H1 (cell line): ENCODE results near the gene ZBED1. TPM values are rescaled to one million over a fixed set of nuclear protein-coding genes. Genes with fewer than 3 reads are reported as not detected.
A peak's percentile ranks its signal among the peaks of the same experiment; 100 is the strongest.

Source experiments
- CTCF ChIA-PET: fragments of 300-600 bp; sonication (Branson Sonifier 250); formaldehyde crosslinking; loops from one replicate; lab custom pipeline; 2021; ENCODE audit not compliant: partially characterized antibody; lab: Charles Lee
- POLR2A ChIA-PET: fragments of 300-600 bp; sonication (Branson Sonifier 250); formaldehyde crosslinking; loops from one replicate; lab custom pipeline; 2021; ENCODE audit warnings: inconsistent platforms; ENCODE audit not compliant: partially characterized antibody; lab: Charles Lee
- DNase-seq, 2 experiments: peaks; one replicate each; pipeline versions ENCODE4 v3.0.0 to v3.0.0-alpha.2; 2010 to 2022; ENCODE audit warnings: low spot score in 2 of 2, low read depth in 1 of 2, mixed read lengths in 1 of 2
- FAIRE-seq: peaks from 2 replicates; lab custom pipeline; 2011; peaks lifted over from hg19 to GRCh38; lab: Jason Lieb, UNC
- H2AFZ ChIP-seq: 2 replicates; pipeline ENCODE4 v1.8.1; 2012; ENCODE audit warnings: low read length, inconsistent platforms
- H2AK5ac ChIP-seq: 2 replicates; pipeline ENCODE4 v1.6.1; 2013; ENCODE audit warnings: low read depth, low read length
- H2BK120ac ChIP-seq: replicated peaks from 2 replicates; pipeline ENCODE3; 2013; ENCODE audit warnings: low read depth, low read length, inconsistent platforms
- H2BK12ac ChIP-seq: 2 replicates; pipeline ENCODE4 v1.6.1; 2013; ENCODE audit warnings: low read depth, low read length
- H2BK15ac ChIP-seq: 2 replicates; pipeline ENCODE4 v1.6.1; 2013; ENCODE audit warnings: low read length
- H2BK20ac ChIP-seq: 2 replicates; pipeline ENCODE4 v1.6.1; 2013; ENCODE audit warnings: low read length
- H2BK5ac ChIP-seq: 2 replicates; pipeline ENCODE4 v1.6.1; 2013; ENCODE audit warnings: low read depth, low read length
- H3K14ac ChIP-seq: 2 replicates; pipeline ENCODE4 v1.6.1; 2013; ENCODE audit warnings: inconsistent platforms; ENCODE audit not compliant: insufficient read length
- H3K18ac ChIP-seq: 2 replicates; pipeline ENCODE4 v1.6.1; 2013; ENCODE audit warnings: low read length; ENCODE audit errors: extremely low read depth
- H3K23ac ChIP-seq: 2 replicates; pipeline ENCODE4 v1.6.1; 2013; ENCODE audit warnings: inconsistent platforms; ENCODE audit not compliant: insufficient read length
- H3K23me2 ChIP-seq: 2 replicates; pipeline ENCODE4 v1.6.1; 2013; ENCODE audit warnings: low read depth, low read length
- H3K27ac ChIP-seq: 2 replicates; pipeline ENCODE4 v1.6.1; 2011; ENCODE audit warnings: low read depth, low read length, inconsistent platforms
- H3K27me3 ChIP-seq, 4 experiments: replicated peaks in 1 of 4; 1 replicate in 1 of 4; 2 replicates in 3 of 4; pipeline versions ENCODE4 v1.6.1 to v1.8.1; 2011 to 2013; ENCODE audit warnings: low read length in 3 of 4, mild to moderate bottlenecking in 3 of 4, inconsistent platforms in 2 of 4, mixed read lengths in 2 of 4, moderate library complexity in 1 of 4; ENCODE audit not compliant: control insufficient read depth in 3 of 4, insufficient read depth in 3 of 4; ENCODE audit errors: extremely low read depth in 1 of 4
- H3K36me3 ChIP-seq, 4 experiments: 2 replicates each; pipeline versions ENCODE4 v1.6.1 to v1.8.1; 2011 to 2013; ENCODE audit warnings: mild to moderate bottlenecking in 4 of 4, low read length in 3 of 4, moderate library complexity in 2 of 4, control low read depth in 1 of 4, inconsistent platforms in 1 of 4; ENCODE audit not compliant: insufficient read depth in 4 of 4, control insufficient read depth in 2 of 4
- H3K4ac ChIP-seq: replicated peaks from 2 replicates; pipeline ENCODE3; 2013; ENCODE audit warnings: low read length, low read depth, mixed read lengths, inconsistent platforms; ENCODE audit not compliant: insufficient read length
- H3K4me1 ChIP-seq, 4 experiments: replicated peaks in 1 of 4; 1 replicate in 1 of 4; 2 replicates in 3 of 4; pipeline versions ENCODE4 v1.6.1 to v1.8.1; 2011 to 2013; ENCODE audit warnings: low read length in 3 of 4, inconsistent platforms in 2 of 4, mixed read lengths in 1 of 4; ENCODE audit not compliant: insufficient read depth in 4 of 4, control insufficient read depth in 3 of 4
- H3K4me2 ChIP-seq, 2 experiments: 2 replicates each; pipeline versions ENCODE4 v1.6.1 to v1.8.1; 2011 to 2013; ENCODE audit warnings: low read depth in 2 of 2, low read length in 2 of 2, control low read depth in 1 of 2, inconsistent platforms in 1 of 2, mild to moderate bottlenecking in 1 of 2; ENCODE audit not compliant: insufficient read depth in 1 of 2
- H3K4me3 ChIP-seq, 4 experiments: fragments of 200-600, 300-600 bp in 1 of 4; sonication (generic), shearing (Covaris generic), sonication (Bioruptor Twin) in 1 of 4; 2 replicates each; pipeline versions ENCODE4 v1.5.1 to v1.8.1; 2011 to 2016; ENCODE audit warnings: low read length in 4 of 4, low read depth in 3 of 4, control low read depth in 2 of 4, inconsistent platforms in 2 of 4, mild to moderate bottlenecking in 2 of 4, mixed read lengths in 1 of 4, moderate library complexity in 1 of 4; ENCODE audit not compliant: insufficient read depth in 2 of 4; ENCODE audit errors: extremely low read depth in 1 of 4
- H3K56ac ChIP-seq: replicated peaks from 2 replicates; pipeline ENCODE3; 2013; ENCODE audit warnings: low read depth, mild to moderate bottlenecking, mixed read lengths, low read length, inconsistent platforms; ENCODE audit not compliant: insufficient read length
- H3K79me1 ChIP-seq: 2 replicates; pipeline ENCODE4 v1.6.1; 2013; ENCODE audit warnings: low read depth, low read length, control low read depth
- H3K79me2 ChIP-seq, 2 experiments: 2 replicates each; pipeline versions ENCODE4 v1.6.1 to v1.8.1; 2012 to 2013; ENCODE audit warnings: low read length in 2 of 2, mild to moderate bottlenecking in 2 of 2, inconsistent platforms in 1 of 2; ENCODE audit not compliant: insufficient read depth in 2 of 2, control insufficient read depth in 1 of 2
- H3K9ac ChIP-seq, 4 experiments: replicated peaks in 1 of 4; 1 replicate in 1 of 4; 2 replicates in 3 of 4; pipeline versions ENCODE4 v1.6.1 to v1.8.1; 2011 to 2013; ENCODE audit warnings: low read depth in 3 of 4, low read length in 3 of 4, control low read depth in 2 of 4, mild to moderate bottlenecking in 2 of 4, moderate library complexity in 2 of 4, inconsistent platforms in 1 of 4; ENCODE audit errors: extremely low read depth in 1 of 4
- H3K9me3 ChIP-seq, 2 experiments: 2 replicates each; pipeline versions ENCODE4 v1.6.1 to v1.8.1; 2012 to 2013; ENCODE audit warnings: mild to moderate bottlenecking in 2 of 2, moderate library complexity in 2 of 2, control low read depth in 1 of 2, inconsistent platforms in 1 of 2, low read depth in 1 of 2, low read length in 1 of 2, mixed read lengths in 1 of 2; ENCODE audit not compliant: insufficient read depth in 2 of 2
- H4K20me1 ChIP-seq, 2 experiments: replicated peaks in 1 of 2; 2 replicates each; pipeline versions ENCODE3 to v1.8.1; 2011 to 2013; ENCODE audit warnings: inconsistent platforms in 2 of 2, low read length in 2 of 2, mild to moderate bottlenecking in 1 of 2; ENCODE audit not compliant: insufficient read depth in 2 of 2, control insufficient read depth in 1 of 2
- H4K5ac ChIP-seq: 2 replicates; pipeline ENCODE4 v1.6.1; 2013; ENCODE audit warnings: low read length, low read depth, mixed read lengths, inconsistent platforms; ENCODE audit not compliant: insufficient read length
- H4K8ac ChIP-seq: 2 replicates; pipeline ENCODE4 v1.8.0; 2013; ENCODE audit warnings: mild to moderate bottlenecking, moderate library complexity, low read length, inconsistent platforms; ENCODE audit not compliant: insufficient read depth; ENCODE audit errors: extremely low read depth
- H4K91ac ChIP-seq: replicated peaks from 2 replicates; pipeline ENCODE3; 2013; ENCODE audit warnings: low read length, mixed read lengths, inconsistent platforms; ENCODE audit not compliant: insufficient read length
- ASH2L ChIP-seq: fragments of 200-600, 300-600 bp; sonication (generic); IDR thresholded peaks from one replicate; pipeline ENCODE4 v1.7.1; 2017; ENCODE audit warnings: low read length
- CEBPB ChIP-seq: IDR thresholded peaks from 2 replicates; pipeline ENCODE4 v1.6.1; 2012; ENCODE audit warnings: low read depth, low read length
- E2F6 ChIP-seq: IDR thresholded peaks from 2 replicates; pipeline ENCODE4 v1.6.1; 2012; ENCODE audit warnings: inconsistent platforms
- RFX5 ChIP-seq: IDR thresholded peaks from 2 replicates; pipeline ENCODE4 v1.6.1; 2011; ENCODE audit warnings: low read depth, low read length, improper control_type of control experiment, borderline replicate concordance
- RXRA ChIP-seq: IDR thresholded peaks from 2 replicates; pipeline ENCODE4 v1.6.1; 2011; ENCODE audit warnings: low read depth, mild to moderate bottlenecking, low read length, moderate library complexity; ENCODE audit not compliant: insufficient read depth
- SP1 ChIP-seq: IDR thresholded peaks from 2 replicates; pipeline ENCODE4 v1.6.1; 2011; ENCODE audit warnings: low read depth, low read length
- TAF1 ChIP-seq: IDR thresholded peaks from 2 replicates; pipeline ENCODE4 v1.6.1; 2011; ENCODE audit warnings: mild to moderate bottlenecking, low read depth, low read length
- WGBS, 2 experiments: shearing (Covaris generic) in 1 of 2; methylation state at CpG; one replicate each; pipeline versions ENCODE4 v1.1.6 to v1.1.7; 2013 to 2015; ENCODE audit warnings: low lambda C conversion rate in 2 of 2, mixed read lengths in 2 of 2, inconsistent platforms in 1 of 2, low coverage in 1 of 2, missing lambda C conversion rate in 1 of 2; ENCODE audit not compliant: insufficient replicate concordance in 2 of 2, insufficient coverage in 1 of 2, insufficient read length in 1 of 2; ENCODE audit errors: extremely low coverage in 1 of 2, missing lambda C conversion rate in 1 of 2; 5-methylcytosine and 5-hydroxymethylcytosine counted together
- polyA plus RNA-seq, 7 experiments: library from polyadenylated mRNA; depleted of rRNA in 3 of 7; stranded (reverse) in 5 of 7; unstranded in 2 of 7; fragments of >200 nt in 5 of 7; fragments of 200-250 nt in 2 of 7; gene quantifications; 1 replicate in 5 of 7; 2 replicates in 1 of 7; 4 replicates in 1 of 7; pipeline versions ENCODE4 v1.2.1 to v1.2.3, GENCODE V29; 2011 to 2013; ENCODE audit warnings: missing spikeins in 2 of 7, mixed read lengths in 2 of 7
- total RNA-seq: library from RNA; stranded (reverse); fragmentation: NEBNext Ultra II Directional; extraction: Animal tissue kit (Norgen Biotek cat#: 25700); gene quantifications from 2 replicates; pipeline ENCODE4 v1.2.1, GENCODE V29; 2021

ZBED1 gene
- total and polyA plus RNA-seq, 2 of the 8 experiments (the other 6 are each of a cell fraction or from before 2014, with no cell fraction given) = 28.5 to 45.8 TPM

GRCh38 chrX:2523911-2524310, 23.1 kb upstream of the ZBED1 start:
- no peak overlapping the region for H3K4ac ChIP-seq
- peaks cover 0 to 7% of the 10 kb centered on the region in 2 experiments for H4K20me1 ChIP-seq
- H2BK12ac ChIP-seq = no peak overlapping the region
- no peak overlapping the region for H3K56ac ChIP-seq
- H3K27me3 ChIP-seq = no peaks in the 10 kb centered on the region
- no peak overlapping the region for H2BK120ac ChIP-seq
- H3K36me3 ChIP-seq = no peaks in the 10 kb centered on the region
- ChIA-PET CTCF (no interaction called here), POLR2A (no interaction called here)
- no peak overlapping the region for H2BK15ac ChIP-seq
- no peak overlapping the region for H3K4me3 ChIP-seq
- WGBS, 2 experiments = 23% methylated on average over 6 of the region's 6 CpGs; no CpG with 5 or more reads in 1 of the 2 experiments
- no peaks in the 10 kb centered on the region for H3K9me3 ChIP-seq
- H3K79me1 ChIP-seq = no peaks in the 10 kb centered on the region
- no peak overlapping the region for H3K18ac ChIP-seq
- H4K5ac ChIP-seq = no peak overlapping the region
- no peaks in the 10 kb centered on the region for H3K79me2 ChIP-seq
- no peak overlapping the region for H2AK5ac ChIP-seq
- peaks cover 0 to 5% (median under 1%) of the 10 kb centered on the region in 4 experiments; a peak in 2 of 7 replicates for H3K4me1 ChIP-seq
- H3K23me2 ChIP-seq = peaks cover 13% of the 10 kb centered on the region; the same call in 1 of the 2 replicates
- H3K4me2 ChIP-seq = 0 out of 4 replicates have a peak overlapping the region, but pooled peaks of 1 of the 2 experiments have one; percentile 18
- no peak overlapping the region for H2BK5ac ChIP-seq
- H2AFZ ChIP-seq = 0 out of 2 replicates have a peak overlapping the region, but pooled peaks have one; percentile 3
- no peak overlapping the region for H4K8ac ChIP-seq
- TF ChIP-seq CEBPB = no peak
- TF ChIP-seq TAF1 = 0 out of 2 replicates have a peak, but pooled peaks have one; percentile 12
- no peak; the same call in 1 of the 2 replicates for TF ChIP-seq E2F6
- TF ChIP-seq ASH2L = no peak
- no peak for TF ChIP-seq RXRA
- TF ChIP-seq SP1 = 0 out of 2 replicates have a peak, but pooled peaks have one; percentile 44
- TF ChIP-seq RFX5 = no peak
- H3K27ac ChIP-seq = no peak overlapping the region; the same call in 1 of the 2 replicates
- H3K9ac ChIP-seq = no peak overlapping the region
- H2BK20ac ChIP-seq = no peak overlapping the region
- no peak overlapping the region for H3K14ac ChIP-seq
- FAIRE-seq (peak; percentile 32), DNase-seq (no peak)
- no peak overlapping the region for H4K91ac ChIP-seq
- no peak overlapping the region for H3K23ac ChIP-seq
